GM12875 (cell line): ENCODE data around the gene FBXL17.
"Not testable (repeated sequence)": the region's sequence is repeated elsewhere in the genome, so short reads cannot be mapped to it uniquely, and the experiment has no call there.

Experiments
- H3K4me3 ChIP-seq: one replicate; pipeline ENCODE4 v1.5.1; 2011; ENCODE audit warnings: low read depth, low read length, control low read depth
- TF ChIP-seq, protein P1 (sequence below): IDR thresholded peaks from 2 replicates; pipeline ENCODE4 v1.5.1; 2011; ENCODE audit warnings: low read depth, mild to moderate bottlenecking, control low read depth, inconsistent platforms, low read length, moderate library complexity, borderline replicate concordance; ENCODE audit not compliant: insufficient read depth

Gene FBXL17

DNA sequence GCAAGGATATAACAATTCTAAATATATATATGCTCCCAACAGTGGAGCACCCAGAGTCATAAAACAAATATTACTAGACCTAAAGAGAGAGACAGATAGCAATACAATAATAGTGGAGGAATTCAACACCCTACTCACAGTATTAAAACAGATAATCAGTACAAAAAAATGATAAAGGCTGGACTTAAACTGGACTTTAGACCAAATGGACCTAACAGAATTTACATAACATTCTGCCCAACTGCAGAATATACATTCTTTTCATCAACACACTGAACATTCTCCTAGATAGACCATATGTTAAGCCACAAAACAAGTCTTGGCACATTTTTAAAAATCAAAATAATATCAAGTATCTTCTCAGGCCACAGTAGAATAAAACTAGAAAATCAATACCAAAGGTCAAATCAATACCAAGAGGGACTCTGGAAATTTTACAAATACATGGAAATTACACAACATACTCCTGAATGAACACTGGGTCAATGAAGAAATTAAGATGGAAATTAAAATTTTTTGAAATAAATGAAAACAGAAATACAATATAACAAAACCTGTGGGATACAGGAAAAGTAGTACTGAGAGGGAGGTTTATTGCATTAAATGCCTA is 100.8 kb downstream of the FBXL17 start:
- TF ChIP-seq, protein P1, sequence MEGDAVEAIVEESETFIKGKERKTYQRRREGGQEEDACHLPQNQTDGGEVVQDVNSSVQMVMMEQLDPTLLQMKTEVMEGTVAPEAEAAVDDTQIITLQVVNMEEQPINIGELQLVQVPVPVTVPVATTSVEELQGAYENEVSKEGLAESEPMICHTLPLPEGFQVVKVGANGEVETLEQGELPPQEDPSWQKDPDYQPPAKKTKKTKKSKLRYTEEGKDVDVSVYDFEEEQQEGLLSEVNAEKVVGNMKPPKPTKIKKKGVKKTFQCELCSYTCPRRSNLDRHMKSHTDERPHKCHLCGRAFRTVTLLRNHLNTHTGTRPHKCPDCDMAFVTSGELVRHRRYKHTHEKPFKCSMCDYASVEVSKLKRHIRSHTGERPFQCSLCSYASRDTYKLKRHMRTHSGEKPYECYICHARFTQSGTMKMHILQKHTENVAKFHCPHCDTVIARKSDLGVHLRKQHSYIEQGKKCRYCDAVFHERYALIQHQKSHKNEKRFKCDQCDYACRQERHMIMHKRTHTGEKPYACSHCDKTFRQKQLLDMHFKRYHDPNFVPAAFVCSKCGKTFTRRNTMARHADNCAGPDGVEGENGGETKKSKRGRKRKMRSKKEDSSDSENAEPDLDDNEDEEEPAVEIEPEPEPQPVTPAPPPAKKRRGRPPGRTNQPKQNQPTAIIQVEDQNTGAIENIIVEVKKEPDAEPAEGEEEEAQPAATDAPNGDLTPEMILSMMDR = no peak
- H3K4me3 ChIP-seq = no peak overlapping the region

DNA sequence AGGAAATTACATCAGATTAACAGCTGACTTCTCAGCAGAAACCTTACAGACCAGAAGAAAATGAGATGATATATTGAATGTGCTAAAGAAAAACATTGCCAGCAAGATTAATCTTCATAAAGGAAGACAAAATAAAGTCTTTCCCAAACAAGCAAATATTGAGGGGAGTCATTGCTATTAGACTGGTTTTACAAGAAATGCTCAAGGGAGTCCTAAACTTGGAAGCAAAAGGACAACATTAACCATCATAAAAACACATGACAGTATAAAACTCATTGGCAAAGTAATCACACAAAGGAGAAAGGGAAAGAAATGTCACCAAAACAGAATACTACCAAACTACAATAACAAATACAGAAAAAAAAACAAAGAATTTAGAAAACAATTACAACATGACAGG is 101.7 kb downstream of the FBXL17 start:
- TF ChIP-seq, protein P1 = no peak
- H3K4me3 ChIP-seq = no peak overlapping the region

DNA sequence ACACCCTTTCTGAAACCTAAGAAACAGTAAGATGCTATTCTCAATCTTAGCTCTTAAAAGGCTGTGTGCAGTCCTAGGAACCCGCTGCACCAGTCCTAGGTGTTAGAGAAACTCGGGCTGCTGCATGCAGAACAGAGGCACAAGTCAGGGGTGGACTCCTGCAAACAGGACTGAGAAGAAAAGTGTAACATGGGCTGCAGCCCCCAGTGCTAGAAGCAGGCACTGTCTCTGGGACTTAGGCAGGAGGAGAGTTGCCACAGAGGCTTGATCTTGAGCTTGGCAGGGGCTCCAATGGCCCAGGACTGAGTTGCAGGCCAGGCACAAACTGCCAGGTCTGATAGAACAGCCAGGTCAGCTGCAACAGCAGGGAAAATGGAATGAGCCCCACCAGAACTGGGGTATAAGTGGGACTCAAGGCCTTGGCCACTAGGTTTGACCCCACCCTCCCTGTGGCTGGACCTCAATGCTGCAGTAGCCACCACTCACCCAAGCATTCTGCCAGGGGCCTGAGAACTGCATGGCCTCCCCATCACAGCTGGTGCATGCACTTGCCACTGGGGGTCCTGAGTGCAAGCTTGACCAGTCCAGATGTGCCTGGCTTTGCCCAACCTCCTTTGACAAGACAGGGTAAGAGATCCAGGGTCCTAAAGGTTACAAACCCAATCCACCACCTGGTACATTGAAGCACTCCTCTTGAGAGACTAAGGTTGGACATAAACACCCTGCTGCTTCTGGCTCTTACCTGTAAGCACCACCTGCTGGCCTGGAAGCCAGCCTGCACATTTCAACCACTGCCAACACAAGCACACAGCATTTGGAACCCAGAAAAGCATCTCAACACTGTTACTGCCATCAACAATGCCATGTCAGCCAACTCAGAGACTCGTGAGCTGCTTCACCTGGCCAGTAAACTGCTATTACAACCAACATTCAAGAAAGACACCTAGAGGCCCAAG is 103.3 kb downstream of the FBXL17 start:
- TF ChIP-seq, protein P1 = no peak
- H3K4me3 ChIP-seq = no peak overlapping the region

DNA sequence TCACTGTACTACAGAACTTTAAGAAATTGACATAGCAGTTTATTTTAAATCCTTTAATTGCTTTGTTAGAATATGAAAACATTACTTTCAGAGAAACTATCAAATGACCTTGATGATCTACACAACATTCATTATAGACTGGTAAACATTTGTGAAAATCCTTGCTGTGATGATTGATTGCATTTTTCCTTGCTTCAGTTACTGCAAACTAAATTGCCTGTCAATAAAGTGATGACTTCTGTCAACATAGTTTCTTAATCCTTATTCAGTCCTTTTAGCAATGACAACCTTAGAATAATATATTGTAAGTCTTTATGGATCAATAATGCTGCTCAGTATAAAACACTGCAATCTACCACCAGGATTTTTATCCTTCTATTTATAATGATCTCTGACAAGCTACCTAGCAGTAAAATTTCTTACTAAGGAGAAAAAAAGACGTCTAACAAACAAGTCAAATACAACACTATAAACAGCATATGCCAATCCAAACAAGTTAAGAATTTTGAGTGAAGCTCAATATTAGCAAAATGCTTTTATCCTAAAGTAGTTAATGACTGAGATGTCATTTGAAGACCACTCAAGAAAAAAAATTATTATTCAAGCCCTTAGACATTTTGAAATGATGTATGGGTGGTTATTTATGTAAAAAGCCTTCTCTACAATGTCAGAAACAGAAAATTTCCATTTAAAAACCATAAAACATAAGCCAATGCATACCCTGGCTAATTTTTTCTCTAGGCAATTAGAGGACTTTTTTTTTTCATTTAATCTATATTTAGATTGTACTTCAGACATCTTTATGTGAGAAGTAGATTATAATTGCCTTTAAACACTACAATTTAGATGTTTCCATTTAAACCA is 105.5 kb downstream of the FBXL17 start:
- H3K4me3 ChIP-seq = no peak overlapping the region
- TF ChIP-seq, protein P1 = no peak

DNA sequence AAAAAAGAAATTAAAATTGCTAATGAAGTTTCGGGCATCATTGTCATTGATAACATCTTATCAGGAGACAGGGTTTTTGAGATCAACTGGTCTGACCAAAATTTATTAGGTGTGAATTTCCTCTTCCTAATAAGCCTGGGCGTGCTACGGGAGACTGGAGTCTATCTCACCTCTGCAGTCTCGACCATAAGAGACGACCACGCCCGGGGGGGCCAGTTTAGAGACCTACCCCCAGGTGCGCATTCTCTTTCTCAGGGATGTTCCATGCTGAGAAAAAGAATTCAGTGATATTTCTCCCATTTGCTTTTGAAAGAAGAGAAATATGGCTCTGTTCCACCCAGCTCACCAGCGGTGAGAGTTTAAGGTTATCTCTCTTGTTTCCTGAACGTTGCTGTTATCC is 107.8 kb downstream of the FBXL17 start:
- H3K4me3 ChIP-seq = not testable (repeated sequence)

DNA sequence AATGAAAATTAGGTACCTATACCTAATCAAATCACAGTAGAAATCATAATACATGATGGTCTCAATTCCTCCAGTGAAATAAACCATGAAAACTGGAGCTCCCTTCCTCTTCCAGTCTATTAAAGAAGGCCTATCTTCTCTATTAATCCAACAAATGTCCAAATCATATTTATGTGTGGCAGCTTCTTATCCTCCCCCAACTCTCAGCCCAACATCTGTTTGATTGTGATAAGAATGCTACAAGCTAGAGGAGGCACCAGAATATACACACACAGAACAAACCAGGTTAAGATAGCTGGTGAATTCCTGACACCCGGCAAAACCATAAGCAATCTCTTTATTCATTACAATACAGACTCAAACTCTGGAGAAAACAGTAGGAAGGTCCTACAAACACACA is 110.8 kb downstream of the FBXL17 start:
- no peak overlapping the region for H3K4me3 ChIP-seq
- TF ChIP-seq, protein P1 = no peak

DNA sequence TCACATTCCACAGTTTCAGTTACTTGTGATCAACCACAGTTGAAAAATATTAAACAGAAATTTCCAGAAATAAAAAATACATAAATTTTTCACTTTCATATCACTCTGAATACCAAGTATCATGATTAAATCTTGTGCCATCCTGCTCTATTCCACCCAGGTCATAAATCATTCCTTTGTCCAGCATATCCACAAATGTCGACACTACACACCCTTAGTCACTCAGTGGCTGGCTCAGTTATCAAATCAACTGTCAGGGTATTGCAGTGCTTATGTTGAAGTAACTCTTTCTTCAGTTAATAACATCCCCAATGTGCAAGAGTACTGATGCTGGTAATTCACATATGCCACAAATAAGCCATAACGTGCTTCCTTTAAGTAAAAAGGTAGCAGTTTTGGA is 115.7 kb downstream of the FBXL17 start:
- no peak overlapping the region for H3K4me3 ChIP-seq

More for the DNA sequence above, 115.7 kb downstream of the FBXL17 start:
- TF ChIP-seq, protein P1 = no peak
